GM18520 (cell line): ENCODE data around the gene SPACA1.
"Not testable (repeated sequence)": the region's sequence is repeated elsewhere in the genome, so short reads cannot be mapped to it uniquely, and the experiment has no call there.

Experiments used
- ATAC-seq: cut with Tn5 transposase; IDR thresholded peaks from one replicate; pipeline ENCODE4 v1.9.1; 2021; ENCODE audit not compliant: unreplicated experiment

Gene SPACA1, protein sequence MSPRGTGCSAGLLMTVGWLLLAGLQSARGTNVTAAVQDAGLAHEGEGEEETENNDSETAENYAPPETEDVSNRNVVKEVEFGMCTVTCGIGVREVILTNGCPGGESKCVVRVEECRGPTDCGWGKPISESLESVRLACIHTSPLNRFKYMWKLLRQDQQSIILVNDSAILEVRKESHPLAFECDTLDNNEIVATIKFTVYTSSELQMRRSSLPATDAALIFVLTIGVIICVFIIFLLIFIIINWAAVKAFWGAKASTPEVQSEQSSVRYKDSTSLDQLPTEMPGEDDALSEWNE

DNA sequence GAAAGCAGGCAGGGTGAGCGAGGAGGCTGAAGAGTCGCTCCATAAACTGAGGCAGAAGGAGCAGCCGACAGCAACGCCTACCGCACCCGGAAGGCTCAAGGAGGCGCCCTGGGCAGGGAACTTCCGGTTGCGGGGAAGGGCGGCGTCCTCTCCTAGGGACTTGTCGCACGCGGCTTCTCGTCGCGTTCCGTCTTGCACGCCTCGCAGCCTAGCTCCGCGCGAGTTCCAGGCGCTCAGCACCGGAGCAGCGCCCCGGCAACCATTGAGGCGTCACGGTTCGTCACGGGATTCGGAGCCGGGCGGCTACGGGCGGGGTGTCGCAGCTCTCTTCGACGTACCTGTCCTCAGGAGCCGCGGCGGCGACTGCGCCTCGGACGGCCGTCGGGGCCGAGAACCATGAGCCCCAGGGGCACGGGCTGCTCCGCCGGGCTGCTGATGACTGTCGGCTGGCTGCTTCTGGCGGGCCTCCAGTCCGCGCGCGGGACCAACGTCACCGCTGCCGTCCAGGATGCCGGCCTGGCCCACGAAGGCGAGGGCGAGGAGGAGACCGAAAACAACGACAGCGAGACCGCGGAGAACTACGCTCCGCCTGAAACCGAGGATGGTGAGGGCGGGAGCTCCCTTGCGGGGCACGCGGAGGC lies at the start of gene SPACA1:
Gene SPACA1, plus strand, starts transcription at position 332 of the 641 bp plus-strand sequence. Its CDS starts 65 bp downstream, at position 397.
- no peak for ATAC-seq

DNA sequence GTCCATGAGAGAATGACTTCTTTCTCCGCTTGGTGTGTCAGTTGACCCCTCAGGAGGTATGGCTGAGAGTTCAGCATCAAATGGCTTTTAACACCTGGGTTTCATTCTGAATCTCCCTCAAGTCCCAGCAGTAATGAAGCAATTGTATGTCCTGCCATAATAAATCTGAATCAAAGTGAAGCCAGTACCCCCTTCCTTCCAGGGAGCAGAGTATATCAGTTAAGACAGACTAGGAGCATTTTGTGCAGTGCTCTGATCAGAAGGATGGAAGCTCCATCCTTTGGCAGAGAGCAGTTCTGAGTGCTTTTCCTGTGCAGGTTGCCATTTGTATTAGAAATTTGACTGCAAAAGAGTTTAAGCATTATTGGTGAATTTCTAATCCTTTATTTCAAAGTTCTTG lies 46.9 kb upstream of the SPACA1 start:
- no peak for ATAC-seq

DNA sequence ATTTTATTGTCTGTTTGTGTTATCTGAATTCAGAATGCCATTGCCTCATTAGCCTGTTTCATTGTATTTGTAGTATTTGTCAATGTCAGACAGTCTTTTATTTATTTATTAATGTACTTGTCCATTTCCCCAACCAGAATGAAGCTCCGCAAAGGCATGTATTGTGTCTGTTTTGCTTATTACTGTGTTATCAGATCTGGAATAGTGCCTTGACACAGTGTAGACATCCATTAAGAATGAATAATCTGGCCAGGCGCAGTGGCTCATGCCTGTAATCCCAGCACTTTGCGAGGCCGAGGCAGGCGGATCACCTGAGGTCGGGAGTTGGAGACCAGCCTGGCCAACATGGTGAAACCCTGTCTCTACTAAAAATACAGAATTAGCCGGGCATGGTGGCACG lies 46.4 kb upstream of the SPACA1 start:
- not testable (repeated sequence) for ATAC-seq

DNA sequence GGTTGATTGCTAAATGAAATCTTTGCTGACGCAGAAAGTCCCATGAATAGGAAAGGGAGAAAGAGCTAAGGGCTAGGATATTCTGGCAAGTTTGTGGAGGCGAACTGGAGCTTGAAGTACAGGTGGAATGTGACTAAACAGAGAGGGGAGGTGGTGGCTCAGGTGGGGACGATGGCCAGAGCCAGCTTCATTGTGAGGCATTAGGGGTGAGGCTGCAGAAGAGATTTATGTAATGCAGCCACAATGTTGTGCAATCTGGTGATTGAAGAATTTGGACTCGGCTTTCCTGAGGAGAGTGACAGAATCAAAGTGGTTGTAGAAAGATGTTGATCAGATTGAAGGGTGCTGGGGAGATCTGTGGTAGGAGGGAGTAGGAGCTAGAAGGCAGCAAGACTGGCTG lies 42.9 kb upstream of the SPACA1 start:
- no peak for ATAC-seq

DNA sequence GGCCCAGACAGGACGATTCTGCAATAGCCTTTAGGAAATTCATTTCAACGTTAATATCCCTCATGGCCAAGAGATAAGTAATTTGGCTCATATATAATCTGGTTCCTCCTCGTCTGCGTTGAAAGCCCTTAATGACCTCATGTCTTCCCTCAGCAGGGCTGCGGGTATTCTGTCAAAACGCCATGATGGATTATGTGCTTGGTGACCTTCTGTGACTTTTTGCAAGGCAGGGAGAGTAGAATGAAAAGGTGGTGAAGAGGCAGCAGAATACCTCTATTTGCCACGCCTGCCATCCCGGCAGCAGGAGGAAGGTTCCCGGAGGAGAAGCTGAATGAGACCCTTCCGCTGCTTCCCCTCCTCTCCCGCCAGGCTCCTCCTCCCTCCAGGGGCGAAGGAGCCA lies 41.1 kb upstream of the SPACA1 start:
- no peak for ATAC-seq

DNA sequence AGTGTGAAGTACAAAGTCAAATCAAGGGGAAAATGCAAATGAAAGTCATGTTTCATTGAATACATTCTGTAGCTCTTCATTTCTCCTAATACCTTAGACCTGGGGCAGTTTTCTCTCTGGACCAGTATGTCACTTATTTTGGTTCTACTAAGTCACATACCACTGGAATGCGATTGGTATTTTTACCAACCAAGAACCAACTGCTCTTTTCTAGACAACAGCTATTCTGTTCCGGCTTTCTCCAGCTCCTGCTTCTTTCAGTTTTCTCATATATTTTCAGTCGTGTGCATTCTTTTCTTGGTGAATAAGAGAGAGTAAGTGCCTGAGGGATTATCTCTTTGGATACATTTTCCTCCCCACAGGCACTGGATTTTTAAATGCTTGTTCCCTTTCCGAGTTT lies 39.2 kb upstream of the SPACA1 start:
- ATAC-seq: no peak

DNA sequence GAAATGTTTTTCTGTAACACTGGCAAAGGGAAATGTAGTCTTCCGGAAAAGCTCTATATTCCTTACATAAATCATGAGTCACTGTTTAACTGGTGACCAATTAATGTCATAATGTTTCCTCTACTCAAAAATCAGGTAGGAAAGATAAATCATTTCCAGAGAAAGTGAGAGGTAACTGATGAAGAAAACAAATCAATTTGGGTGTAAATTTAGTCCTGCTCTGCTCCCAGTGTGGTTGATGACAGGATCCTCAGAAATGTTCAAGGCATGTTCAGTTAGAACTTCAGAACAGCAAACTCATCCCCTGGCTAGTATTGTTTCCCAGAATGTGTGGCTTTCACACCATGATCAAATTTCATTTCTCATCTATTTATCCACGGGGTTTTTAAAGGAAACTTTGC lies 38.8 kb upstream of the SPACA1 start:
- no peak for ATAC-seq

DNA sequence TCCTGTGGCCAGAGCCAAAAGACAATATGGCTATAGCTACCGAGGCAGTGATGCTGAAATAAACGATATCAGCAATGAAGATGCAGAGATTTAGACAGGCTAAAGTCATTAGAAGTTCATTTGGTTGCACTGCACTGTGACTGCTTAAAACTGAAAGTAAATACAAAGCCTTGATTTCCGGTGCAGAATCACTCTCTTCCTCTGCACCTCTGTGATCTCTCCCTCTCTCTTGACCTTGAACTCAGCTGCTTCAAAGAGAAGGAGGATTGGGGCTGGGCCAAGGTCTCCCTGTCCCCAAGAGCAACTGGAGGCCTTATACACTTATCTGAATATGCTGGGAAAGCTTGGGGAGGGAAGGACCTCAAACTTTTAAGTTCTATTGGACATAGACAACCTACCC lies 34.6 kb upstream of the SPACA1 start:
- peak; percentile 60 for ATAC-seq

DNA sequence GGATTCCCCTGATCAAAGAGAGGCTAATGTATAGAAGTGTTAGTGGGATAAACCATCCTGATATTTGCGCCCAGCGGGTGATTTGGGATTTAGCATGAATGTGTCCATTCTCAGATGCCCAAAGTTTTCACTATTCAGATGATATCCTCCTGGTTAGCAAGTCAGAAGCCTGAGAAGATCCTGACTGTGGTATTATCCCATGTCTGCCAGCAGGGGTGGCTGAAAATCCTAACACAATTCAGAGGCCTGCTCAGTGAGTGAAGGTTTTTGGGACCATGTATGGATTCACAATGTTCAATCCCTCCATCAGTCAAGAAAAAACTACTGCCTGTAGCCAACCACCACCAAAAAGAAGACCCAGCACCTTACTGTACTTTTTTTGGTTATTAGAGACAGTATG lies 34.1 kb upstream of the SPACA1 start:
- no peak for ATAC-seq

DNA sequence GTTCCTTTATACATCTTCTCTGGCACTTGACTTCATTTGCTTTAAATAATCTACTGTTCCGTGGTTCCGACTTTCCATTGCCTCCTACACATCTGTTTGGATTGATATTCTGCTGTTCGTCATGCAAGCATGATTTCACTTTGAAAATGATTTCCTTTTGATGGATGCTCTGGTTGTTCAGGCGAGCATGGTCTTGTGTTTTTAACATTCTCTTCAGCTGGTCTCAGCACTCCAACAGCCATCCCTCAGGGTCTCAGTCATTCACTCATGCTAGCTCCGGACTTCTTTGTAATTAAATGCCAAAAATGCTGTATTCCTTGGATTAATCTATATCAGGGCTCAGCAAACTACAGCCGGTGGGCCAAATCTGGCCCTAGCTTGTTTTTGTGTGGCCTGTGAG lies 27.2 kb upstream of the SPACA1 start:
- ATAC-seq: no peak

DNA sequence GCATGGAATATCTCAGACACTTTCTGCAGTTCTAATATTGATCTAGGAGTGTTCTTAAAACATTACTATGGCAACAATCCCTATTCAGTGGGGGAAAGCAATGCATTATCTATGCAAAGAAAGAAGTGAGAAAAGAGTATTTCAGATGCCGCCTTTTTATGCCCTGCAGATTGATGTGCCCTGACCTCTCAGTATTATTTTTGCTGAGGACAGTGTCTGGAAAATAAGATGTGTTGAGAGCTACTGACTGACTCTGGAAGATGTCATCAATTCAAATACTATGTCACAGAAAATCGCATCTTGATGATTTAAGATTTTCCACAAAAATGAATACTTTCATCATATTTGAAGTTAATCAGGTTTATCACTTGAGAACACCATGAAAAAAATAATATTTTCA lies 22.9 kb upstream of the SPACA1 start:
- no peak for ATAC-seq

DNA sequence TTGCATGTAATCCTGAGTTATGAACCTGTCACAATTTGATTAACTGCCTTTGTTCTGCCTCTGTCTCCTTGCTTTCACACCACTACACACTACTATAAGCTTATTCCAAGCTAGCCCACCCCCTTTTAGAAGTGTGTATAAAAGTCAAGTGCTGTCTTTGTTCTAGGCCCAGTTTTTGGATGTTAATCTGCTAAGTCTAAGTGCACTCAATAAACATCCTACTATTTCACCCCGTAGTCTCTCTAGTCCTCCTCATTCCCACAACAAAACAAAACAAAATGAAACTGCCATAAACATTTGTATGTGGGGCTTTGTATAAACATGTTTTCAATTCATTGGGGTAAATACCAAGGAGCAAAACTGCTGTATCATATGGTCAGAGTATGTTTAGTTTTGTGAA lies 16.1 kb upstream of the SPACA1 start:
- no peak for ATAC-seq

DNA sequence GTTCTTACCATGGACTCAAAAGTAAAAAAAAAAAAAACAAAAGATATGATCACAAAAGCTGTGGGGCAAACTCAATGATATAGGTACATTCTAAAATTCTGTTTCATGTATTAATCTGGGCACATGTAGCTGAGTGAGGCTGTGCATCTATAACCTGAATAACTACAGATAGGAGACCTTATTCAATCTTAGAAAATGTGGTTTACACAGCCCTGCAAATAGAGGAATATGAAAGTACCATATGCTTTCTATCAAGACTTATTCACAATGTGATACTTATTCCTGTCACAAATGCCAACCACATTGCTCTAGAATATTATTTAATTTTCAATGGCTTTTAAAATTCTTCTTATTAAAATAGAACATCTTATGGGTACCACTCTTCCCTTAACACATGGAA lies 3.1 kb upstream of the SPACA1 start:
- ATAC-seq: no peak

DNA sequence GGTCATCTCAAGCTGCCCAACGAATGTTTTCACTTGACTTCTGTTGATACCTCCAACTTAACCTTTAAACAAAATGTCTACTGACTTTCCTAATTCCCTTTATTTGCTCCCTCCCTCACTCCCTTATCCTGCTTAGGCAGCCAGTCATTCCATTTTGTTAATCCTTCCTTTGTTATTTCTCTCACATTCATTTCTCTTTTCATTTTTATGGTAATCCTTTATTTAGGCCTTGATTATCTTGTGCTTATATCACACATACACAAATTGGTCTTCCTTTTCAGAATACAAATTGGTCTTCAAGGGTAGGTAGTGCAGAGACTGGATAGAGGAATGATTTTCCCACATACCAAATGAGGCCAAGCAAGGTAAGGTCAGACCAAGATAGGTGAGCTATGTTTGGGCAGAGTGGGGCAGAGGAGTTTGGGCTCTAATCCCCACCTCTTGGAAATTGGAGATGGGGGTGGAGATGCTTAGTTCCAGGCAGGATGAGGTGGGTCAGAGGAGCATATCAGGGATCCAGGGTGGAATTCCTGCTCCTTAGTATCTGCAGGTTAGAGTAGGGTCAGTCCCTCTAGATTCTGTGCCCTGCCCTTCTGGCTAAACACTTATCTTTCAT lies 2.0 kb upstream of the SPACA1 start:
- ATAC-seq: no peak

DNA sequence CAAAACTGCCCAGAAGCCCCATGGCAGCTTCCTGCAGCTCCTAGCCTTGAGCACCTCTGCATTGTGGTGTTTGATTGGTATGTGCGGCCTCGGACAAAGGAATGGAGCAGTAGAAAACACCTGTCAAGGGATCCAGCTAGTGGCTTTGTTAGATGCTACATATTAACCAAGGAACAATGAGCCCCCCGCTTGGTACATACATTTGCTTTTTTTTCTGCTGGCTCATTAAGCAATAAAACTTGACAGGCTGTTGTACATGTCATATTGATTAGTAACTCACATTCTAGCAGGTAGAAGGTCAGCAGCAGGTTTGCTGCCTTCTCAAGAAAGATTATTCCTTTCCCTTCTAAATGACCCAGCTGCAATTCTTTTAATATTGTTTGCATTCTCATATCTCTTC lies 937 bp downstream of the SPACA1 start:
- ATAC-seq: no peak

DNA sequence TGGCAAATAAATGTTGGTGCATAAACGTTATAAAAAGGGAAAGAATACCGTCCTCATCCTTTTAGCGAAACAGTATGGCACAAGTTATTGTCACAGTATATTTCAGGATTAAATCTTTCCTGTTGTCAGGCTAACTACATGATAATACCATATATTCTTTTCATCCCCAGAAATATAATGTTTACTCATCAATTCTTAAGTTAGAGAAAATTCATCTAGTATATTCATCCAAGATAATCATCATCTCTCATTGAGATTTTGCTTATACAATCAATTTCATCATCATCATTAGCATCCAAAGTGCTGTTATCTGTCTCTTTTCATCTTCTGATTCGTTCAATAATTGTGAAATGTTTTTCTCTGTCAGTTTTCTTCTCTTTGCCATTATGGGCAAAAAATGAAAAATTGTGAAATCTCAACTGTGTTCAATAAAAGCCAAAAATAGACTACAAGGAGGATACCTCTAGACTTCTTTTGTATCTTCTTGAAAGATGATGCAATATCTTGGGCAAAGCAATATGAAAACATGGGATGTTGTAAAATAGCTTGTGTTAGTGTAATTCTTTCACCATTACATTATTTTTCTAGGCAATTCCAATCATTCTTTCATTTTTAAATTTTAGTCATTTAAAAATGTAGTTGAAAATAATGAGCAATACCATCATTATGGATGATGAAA lies 2.6 kb downstream of the SPACA1 start:
- ATAC-seq: no peak

DNA sequence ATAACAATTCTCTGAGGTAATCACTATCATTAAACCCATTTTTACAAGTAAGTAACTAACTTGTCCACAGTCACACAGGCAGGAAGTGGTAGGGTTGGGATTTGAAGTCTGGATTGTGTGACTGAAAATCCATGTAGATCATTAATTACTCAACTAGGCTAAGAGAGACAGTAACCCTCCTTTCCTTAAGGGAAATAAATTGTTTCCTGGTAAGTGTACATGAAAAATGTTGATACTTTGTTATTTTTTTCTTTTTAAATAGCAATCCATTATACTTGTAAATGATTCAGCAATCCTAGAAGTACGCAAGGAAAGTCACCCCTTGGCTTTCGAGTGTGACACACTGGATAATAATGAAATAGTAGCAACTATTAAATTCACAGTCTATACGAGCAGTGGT lies 11.6 kb downstream of the SPACA1 start:
- no peak for ATAC-seq

DNA sequence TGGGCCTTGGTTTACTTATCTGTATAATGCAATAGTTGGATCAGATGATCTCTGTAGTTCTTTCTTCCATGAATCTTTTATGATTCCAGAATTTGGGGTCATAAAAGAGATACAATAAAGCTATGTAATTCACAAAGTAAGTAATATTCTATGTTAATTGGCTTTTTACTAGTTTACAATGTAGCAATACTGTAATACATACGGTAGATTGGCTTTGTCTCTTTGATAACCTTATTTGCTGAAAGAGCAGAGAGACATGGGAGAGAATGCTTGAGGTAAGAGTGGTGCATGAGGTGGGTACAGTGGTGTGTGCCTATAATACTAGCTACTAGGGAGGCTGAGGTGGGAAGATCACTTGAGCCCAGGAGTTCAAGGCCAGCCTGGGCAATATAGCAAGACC lies 14.7 kb downstream of the SPACA1 start:
- ATAC-seq: no peak

DNA sequence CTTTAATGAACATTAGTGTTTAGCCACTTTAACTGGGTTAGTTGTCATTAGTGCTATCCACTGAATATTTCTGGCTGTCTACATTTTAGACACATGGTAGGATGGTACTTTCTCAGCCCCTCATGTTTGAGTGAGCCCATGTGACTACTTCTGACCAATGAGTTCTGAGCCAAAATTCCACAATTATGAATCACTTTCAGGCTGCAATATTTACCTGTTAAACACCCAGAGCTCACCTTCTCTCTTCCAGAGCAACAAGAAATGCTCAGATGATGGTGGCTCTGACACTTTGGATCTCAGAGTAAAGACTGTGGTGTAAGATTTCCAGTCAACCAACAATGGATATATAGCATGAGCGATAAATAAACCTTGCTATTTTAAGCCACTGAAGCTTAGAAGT lies 24.8 kb downstream of the SPACA1 start:
- no peak for ATAC-seq

DNA sequence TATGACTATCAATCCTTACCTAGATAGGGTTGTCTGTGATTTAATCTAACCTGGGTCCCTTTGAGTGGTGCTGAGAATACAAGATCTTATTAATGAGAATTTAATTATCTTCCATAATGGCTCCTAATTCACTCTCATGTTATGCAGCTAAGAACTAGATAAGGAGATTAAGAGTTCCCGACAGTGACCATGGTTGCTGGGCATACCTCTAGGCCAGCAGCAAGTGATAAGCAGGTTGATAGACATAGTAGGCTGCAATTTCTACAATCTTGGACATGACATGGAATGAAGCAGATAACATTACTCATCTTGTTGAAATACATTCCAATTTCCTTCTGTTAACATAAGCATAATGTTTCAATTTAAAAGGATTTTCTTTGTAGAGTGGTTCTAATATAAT lies 27.1 kb downstream of the SPACA1 start:
- no peak for ATAC-seq

DNA sequence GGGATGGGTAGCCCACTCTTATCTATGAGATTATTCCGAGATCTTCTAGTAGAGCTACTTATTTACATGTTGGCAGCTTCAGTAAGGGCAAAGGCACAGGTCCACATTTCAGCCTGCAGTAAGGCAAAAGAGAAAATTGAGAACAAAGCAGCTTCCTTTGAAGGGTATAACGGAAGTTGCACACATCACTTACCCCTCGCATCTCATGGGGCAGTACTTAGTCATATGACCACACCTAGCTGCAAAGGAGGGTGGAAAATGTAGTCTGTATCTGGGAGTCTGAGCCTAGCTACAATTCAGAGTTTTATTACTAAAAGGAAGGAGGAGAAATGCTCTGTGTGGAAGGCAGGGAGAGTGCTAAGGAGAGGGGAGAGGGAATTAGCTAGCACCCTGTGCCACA lies 29.7 kb downstream of the SPACA1 start:
- no peak for ATAC-seq

DNA sequence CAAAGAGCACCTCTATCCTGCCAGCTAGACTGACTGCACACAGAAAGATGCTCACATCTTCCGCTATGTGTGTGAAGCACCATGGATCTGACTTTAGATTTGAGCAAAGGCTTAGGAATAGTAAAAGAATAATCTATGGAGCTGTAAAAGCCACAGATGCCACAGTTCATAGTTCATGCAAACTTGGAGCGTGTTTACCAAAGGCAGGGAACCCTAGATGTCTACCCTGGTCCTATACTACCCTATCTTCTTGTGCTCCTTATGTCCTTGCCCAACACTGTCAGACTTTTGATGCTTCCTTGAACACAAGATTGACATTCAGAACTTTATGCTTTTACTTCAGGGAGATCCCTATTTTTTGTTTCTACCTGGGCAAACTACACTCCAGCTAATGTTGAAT lies 39.2 kb downstream of the SPACA1 start:
- ATAC-seq: no peak
